ENCODE results near the gene PAXIP1.

DNA sequence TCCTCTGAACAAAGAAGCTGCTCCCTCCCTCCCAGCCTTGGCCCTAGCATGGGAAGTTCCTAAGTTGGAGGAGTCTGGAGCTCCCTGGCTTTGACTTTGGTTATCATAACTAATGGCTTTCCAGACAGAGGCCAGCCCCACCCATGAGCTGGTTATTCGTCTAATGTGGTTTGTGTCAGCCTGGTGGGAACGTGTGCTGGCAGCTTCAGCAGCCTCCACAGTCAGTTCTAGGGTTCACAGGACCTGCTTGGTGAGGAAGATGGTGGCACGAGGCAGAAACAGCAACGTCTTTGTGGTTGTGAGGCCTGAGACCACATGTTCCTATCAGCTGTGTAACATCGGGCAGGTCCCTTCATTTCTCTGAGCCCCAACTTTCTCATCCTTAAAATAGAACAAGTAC lies 103.1 kb downstream of the PAXIP1 start:
- TF ChIP-seq SIN3A (IDR thresholded peaks at IDR 0.05; ENCODE audit: borderline replicate concordance, insufficient read depth, low read length) = no peak
- TF ChIP-seq POLR2AphosphoS5 (IDR thresholded peaks at IDR 0.05; ENCODE audit: low read depth, low read length) = no peak
- TF ChIP-seq REST (IDR thresholded peaks at IDR 0.05; ENCODE audit: insufficient read depth in 1 of 2, low read depth in 2 of 2, low read length in 2 of 2) = no peak

Data from PFSK-1 (cell line).